Liver (tissue), 9 donors: Measurements from ENCODE around the gene HLA-DRA. TPM values are rescaled to one million over a fixed set of nuclear protein-coding genes. Genes with fewer than 3 reads are reported as not detected.

Source experiments
- DNase-seq: peaks from one replicate; pipeline ENCODE4 v3.0.0-alpha.2; 2017; ENCODE audit warnings: low spot score
- H3K27ac ChIP-seq, 2 donors: one replicate each; pipeline ENCODE4 v1.7.0; 2013; ENCODE audit warnings: inconsistent platforms in 2 of 2, low read length in 2 of 2, control low read depth in 1 of 2, low read depth in 1 of 2, mild to moderate bottlenecking in 1 of 2
- H3K27me3 ChIP-seq, 4 donors: one replicate each; pipeline versions ENCODE4 v1.6.1 to v1.7.0; 2013; ENCODE audit warnings: low read length in 3 of 4, inconsistent platforms in 1 of 4, mild to moderate bottlenecking in 1 of 4, moderate library complexity in 1 of 4; ENCODE audit not compliant: control insufficient read depth in 4 of 4, insufficient read depth in 4 of 4
- H3K36me3 ChIP-seq, 4 donors: one replicate each; pipeline versions ENCODE4 v1.6.1 to v1.7.0; 2013; ENCODE audit warnings: low read length in 3 of 4, mild to moderate bottlenecking in 3 of 4, low read depth in 1 of 4, moderate library complexity in 1 of 4; ENCODE audit not compliant: control insufficient read depth in 4 of 4, insufficient read depth in 3 of 4
- H3K4me1 ChIP-seq, 4 donors: one replicate each; pipeline versions ENCODE4 v1.6.1 to v1.7.0; 2013; ENCODE audit warnings: low read length in 3 of 4, mild to moderate bottlenecking in 3 of 4, moderate library complexity in 1 of 4; ENCODE audit not compliant: control insufficient read depth in 4 of 4, insufficient read depth in 4 of 4
- H3K4me3 ChIP-seq, 3 donors: one replicate each; pipeline versions ENCODE4 v1.6.1 to v1.7.0; 2013; ENCODE audit warnings: low read length in 3 of 3, control low read depth in 1 of 3, low read depth in 1 of 3, mild to moderate bottlenecking in 1 of 3
- H3K9ac ChIP-seq, 2 donors: one replicate each; pipeline ENCODE4 v1.7.0; 2013; ENCODE audit warnings: low read length in 2 of 2, mild to moderate bottlenecking in 2 of 2, moderate library complexity in 2 of 2, control low read depth in 1 of 2, low read depth in 1 of 2
- H3K9me3 ChIP-seq, 4 donors: one replicate each; pipeline versions ENCODE4 v1.6.1 to v1.7.0; 2013; ENCODE audit warnings: low read length in 3 of 4; ENCODE audit not compliant: control insufficient read depth in 4 of 4
- ATF3 ChIP-seq: IDR thresholded peaks from 2 replicates; pipeline ENCODE4 v1.6.1; 2016; ENCODE audit warnings: antibody characterized with exemption
- CTCF ChIP-seq: fragments of 150-350 bp; IDR thresholded peaks from 2 replicates; pipeline ENCODE4 v1.5.1; 2017; ENCODE audit warnings: improper control_type of control experiment, low read depth, low read length; ENCODE audit not compliant: missing input control
- FOXA1 ChIP-seq: IDR thresholded peaks from 2 replicates; pipeline ENCODE4 v1.6.1; 2016; ENCODE audit warnings: antibody characterized with exemption
- FOXA2 ChIP-seq: IDR thresholded peaks from 2 replicates; pipeline ENCODE4 v1.6.1; 2016; ENCODE audit warnings: antibody characterized with exemption
- GABPA ChIP-seq, 2 donors: IDR thresholded peaks in 1 of 2; conservative IDR thresholded peaks in 1 of 2; 2 replicates each; pipeline ENCODE4 v1.6.1; 2016; ENCODE audit warnings: antibody characterized with exemption in 2 of 2, mild to moderate bottlenecking in 1 of 2, moderate library complexity in 1 of 2
- HNF4A ChIP-seq, 2 donors: conservative IDR thresholded peaks; 2 replicates each; pipeline ENCODE4 v1.6.1; 2016; ENCODE audit warnings: antibody characterized with exemption in 2 of 2, mild to moderate bottlenecking in 2 of 2
- HNF4G ChIP-seq: IDR thresholded peaks from 2 replicates; pipeline ENCODE4 v1.6.1; 2016; ENCODE audit warnings: antibody characterized with exemption
- JUND ChIP-seq, 2 donors: IDR thresholded peaks; 2 replicates each; pipeline ENCODE4 v1.6.1; 2016; ENCODE audit warnings: antibody characterized with exemption in 2 of 2
- NR2F2 ChIP-seq: IDR thresholded peaks from 2 replicates; pipeline ENCODE4 v1.6.1; 2016; ENCODE audit warnings: antibody characterized with exemption
- RAD21 ChIP-seq, 2 donors: IDR thresholded peaks; 2 replicates each; pipeline ENCODE4 v1.6.1; 2016; ENCODE audit warnings: antibody characterized with exemption in 2 of 2, mild to moderate bottlenecking in 2 of 2
- REST ChIP-seq: IDR thresholded peaks from 2 replicates; pipeline ENCODE4 v1.6.1; 2016; ENCODE audit warnings: antibody characterized with exemption, mild to moderate bottlenecking
- RXRA ChIP-seq, 2 donors: IDR thresholded peaks; 2 replicates each; pipeline ENCODE4 v1.6.1; 2017 to 2018; ENCODE audit warnings: antibody characterized with exemption in 2 of 2, mild to moderate bottlenecking in 1 of 2
- SP1 ChIP-seq: IDR thresholded peaks from 2 replicates; pipeline ENCODE4 v1.6.1; 2018; ENCODE audit warnings: antibody characterized with exemption, mild to moderate bottlenecking
- TAF1 ChIP-seq: conservative IDR thresholded peaks from 2 replicates; pipeline ENCODE4 v1.6.1; 2016; ENCODE audit warnings: antibody characterized with exemption, mild to moderate bottlenecking
- ZBTB33 ChIP-seq: IDR thresholded peaks from 2 replicates; pipeline ENCODE4 v1.6.1; 2016; ENCODE audit warnings: antibody characterized with exemption
- WGBS: extraction: QIAGEN DNeasy Blood & Tissue Kit; methylation state at CpG from one replicate; pipeline ENCODE4 v1.1.7; 2013; 5-methylcytosine and 5-hydroxymethylcytosine counted together
- polyA plus RNA-seq, 2 donors: library from polyadenylated mRNA; stranded (reverse) in 1 of 2; unstranded in 1 of 2; fragments of 200-250 nt in 1 of 2; fragments of >200 nt in 1 of 2; fragmentation: Nextera tagmentation in 1 of 2; extraction: Ambion mirVana in 1 of 2; gene quantifications; one replicate each; pipeline versions ENCODE4 v1.2.1 to v1.2.3, GENCODE V29; 2013 to 2015
- total RNA-seq, 2 donors: library from RNA; depleted of rRNA; stranded (reverse); fragments of >200 nt; gene quantifications; one replicate each; pipeline ENCODE4 v1.2.3, GENCODE V29; 2014
- donor health status: healthy.
- donor health status: healthy.
- donor health status: healthy.
- donor health status: healthy.
- donor health status: healthy.

The HLA-DRA gene
- total and polyA plus RNA-seq, 4 donors = 53.4 to 145 (median 88.2) TPM

GRCh38 chr6:32415521-32416019 is 24.1 kb upstream of the HLA-DRA start:
- Histone ChIP-seq H3K27ac (no peak overlapping the region), H3K9me3 (no peaks in the 10 kb centered on the region), H3K27me3 (peaks cover 3 to 20% (median 6%) of the 10 kb centered on the region in 4 donors), H3K36me3 (no peaks in the 10 kb centered on the region), H3K4me1 (peaks cover 0 to 4% (median 0%) of the 10 kb centered on the region in 4 donors), H3K4me3 (no peak overlapping the region), H3K9ac (no peak overlapping the region)
- peak; percentile 76 for DNase-seq
- TF ChIP-seq CTCF (peak; percentile 99), JUND (IDR thresholded peaks at IDR 0.05) (no peak), RAD21 (IDR thresholded peaks at IDR 0.05) (peak; percentile 89 to 94)
- 11% methylated on average over 13 of the region's 13 CpGs for WGBS

- no peak for DNase-seq
- TF ChIP-seq TAF1 = no peak
- no peak for TF ChIP-seq HNF4A (conservative IDR thresholded peaks at IDR 0.05)
- no peak for TF ChIP-seq GABPA (IDR thresholded peaks at IDR 0.05 in 1 of 2, conservative IDR thresholded peaks at IDR 0.05 in 1 of 2)
- TF ChIP-seq ATF3 = no peak
- TF ChIP-seq REST = no peak
- no peak for TF ChIP-seq FOXA2
- no peak for TF ChIP-seq FOXA1
- no peak for TF ChIP-seq NR2F2
- no peak for TF ChIP-seq RAD21 (IDR thresholded peaks at IDR 0.05)
- H3K36me3 ChIP-seq = no peaks in the 10 kb centered on the region
- H3K9ac ChIP-seq = no peak overlapping the region
- peaks cover 3 to 20% (median 6%) of the 10 kb centered on the region in 4 donors for H3K27me3 ChIP-seq
- 66% methylated on average over 3 of the region's 3 CpGs for WGBS
- peaks cover 0 to 4% (median 0%) of the 10 kb centered on the region in 4 donors for H3K4me1 ChIP-seq
- no peaks in the 10 kb centered on the region for H3K9me3 ChIP-seq
- H3K27ac ChIP-seq = no peak overlapping the region
- H3K4me3 ChIP-seq = no peak overlapping the region
Observed at GRCh38 chr6:32416036-32416435, 23.7 kb upstream of the HLA-DRA start.

- no peak overlapping the region for H3K27ac ChIP-seq
- no peak overlapping the region for H3K4me3 ChIP-seq
- peaks cover 5 to 12% (median 8%) of the 10 kb centered on the region in 4 donors for H3K4me1 ChIP-seq
- no peak for DNase-seq
- no peaks in the 10 kb centered on the region for H3K36me3 ChIP-seq
- no peaks in the 10 kb centered on the region for H3K9me3 ChIP-seq
- H3K27me3 ChIP-seq = peaks cover 0 to 6% (median 0%) of the 10 kb centered on the region in 4 donors
- WGBS = 98% methylated on average over 3 of the region's 3 CpGs
- no peak overlapping the region for H3K9ac ChIP-seq
- TF ChIP-seq TAF1 (no peak), JUND (IDR thresholded peaks at IDR 0.05) (no peak), SP1 (no peak), ZBTB33 (no peak), CTCF (no peak), NR2F2 (no peak), HNF4A (conservative IDR thresholded peaks at IDR 0.05) (no peak), ATF3 (no peak), RXRA (IDR thresholded peaks at IDR 0.05) (no peak), HNF4G (no peak), FOXA2 (no peak)
Observed at GRCh38 chr6:32424589-32425300, 14.9 kb upstream of the HLA-DRA start.
